Measurements from ENCODE around the gene TESK2.
"Not testable (repeated sequence)": the region's sequence is repeated elsewhere in the genome, so short reads cannot be mapped to it uniquely, and the experiment has no call there.

The TESK2 gene

GRCh38 chr1:45385302-45385701 lies 105.7 kb downstream of the TESK2 start:
- no peak for DNase-seq (ENCODE audit: extremely low spot score)
- ChIA-PET CTCF (interaction anchor here (1.6 kb wide), 1 partner anchor 26 kb away, joined by 8 read pairs; no protein-coding TSS in a partner anchor), POLR2A (no interaction called here)
- no peak for TF ChIP-seq CTCF (IDR thresholded peaks at IDR 0.05; ENCODE audit: control extremely low read depth, extremely low read depth, low read depth, missing control alignments)

GRCh38 chr1:45384213-45384612 lies 106.8 kb downstream of the TESK2 start:
- CTCF ChIA-PET, result interaction anchor here (1.6 kb wide), 1 partner anchor 25 kb away, joined by 8 read pairs; no protein-coding TSS in a partner anchor
- POLR2A ChIA-PET; DNase-seq (ENCODE audit: extremely low spot score): not testable (repeated sequence)

GRCh38 chr1:45383191-45383590 lies 107.8 kb downstream of the TESK2 start:
- CTCF ChIA-PET, result interaction anchor here (0.6 kb wide), 1 partner anchor 10 kb away, joined by 5 read pairs; no protein-coding TSS in a partner anchor
- no peak for DNase-seq (ENCODE audit: extremely low spot score)
- TF ChIP-seq CTCF (IDR thresholded peaks at IDR 0.05; ENCODE audit: control extremely low read depth, extremely low read depth, low read depth, missing control alignments), result no peak
- POLR2A ChIA-PET, result no interaction called here

GRCh38 chr1:45381243-45381642 lies 109.7 kb downstream of the TESK2 start:
- ChIA-PET POLR2A (no interaction called here), CTCF (no interaction called here)

GRCh38 chr1:45380730-45381129 lies 110.2 kb downstream of the TESK2 start:
- no peak for TF ChIP-seq CTCF (IDR thresholded peaks at IDR 0.05; ENCODE audit: control extremely low read depth, extremely low read depth, low read depth, missing control alignments)
- ChIA-PET POLR2A (no interaction called here), CTCF (no interaction called here)
- DNase-seq (ENCODE audit: extremely low spot score), result no peak

More at GRCh38 chr1:45381243-45381642, 109.7 kb downstream of the TESK2 start:
- no peak for TF ChIP-seq CTCF (IDR thresholded peaks at IDR 0.05; ENCODE audit: control extremely low read depth, extremely low read depth, low read depth, missing control alignments)
- no peak for DNase-seq (ENCODE audit: extremely low spot score)

GRCh38 chr1:45380125-45380524 lies 110.8 kb downstream of the TESK2 start:
- TF ChIP-seq CTCF (IDR thresholded peaks at IDR 0.05; ENCODE audit: control extremely low read depth, extremely low read depth, low read depth, missing control alignments), result no peak
- CTCF ChIA-PET, result interaction anchor here (1.9 kb wide), 1 partner anchor 19 kb away, joined by 4 read pairs; no protein-coding TSS in a partner anchor
- POLR2A ChIA-PET, result no interaction called here

GRCh38 chr1:45379524-45379923 lies 111.4 kb downstream of the TESK2 start:
- CTCF ChIA-PET, result interaction anchor here (0.8 to 2.1 kb wide), 3 partner anchors 12 to 19 kb away, joined by 4 to 8 read pairs (median 4); no protein-coding TSS in a partner anchor
- POLR2A ChIA-PET, result no interaction called here
- no peak for TF ChIP-seq CTCF (IDR thresholded peaks at IDR 0.05; ENCODE audit: control extremely low read depth, extremely low read depth, low read depth, missing control alignments)
- no peak for DNase-seq (ENCODE audit: extremely low spot score)

More at GRCh38 chr1:45380125-45380524, 110.8 kb downstream of the TESK2 start:
- DNase-seq (ENCODE audit: extremely low spot score), result no peak
